Neural progenitor cell (in vitro differentiated cells): Measurements from ENCODE around the gene PRSS8. TPM values are rescaled to one million over a fixed set of nuclear protein-coding genes. Genes with fewer than 3 reads are reported as not detected.

Source experiments
- DNase-seq: peaks from one replicate; pipeline ENCODE4 v3.0.0-alpha.2; 2016; ENCODE audit warnings: low spot score
- H2AFZ ChIP-seq: fragments of 200-600 bp; sonication (generic); replicated peaks from 2 replicates; pipeline ENCODE4 v1.6.1; 2016; ENCODE audit warnings: antibody characterized with exemption
- H3F3A ChIP-seq: fragments of 200-600 bp; sonication (generic); 2 replicates; pipeline ENCODE4 v1.6.1; 2016; ENCODE audit warnings: antibody characterized with exemption, low read depth
- H3K27ac ChIP-seq: fragments of 200-600 bp; sonication (generic); 2 replicates; pipeline ENCODE4 v1.5.1; 2016; ENCODE audit warnings: mild to moderate bottlenecking
- H3K27me3 ChIP-seq: fragments of 200-600 bp; sonication (generic); 2 replicates; pipeline ENCODE4 v1.6.1; 2016; ENCODE audit warnings: mild to moderate bottlenecking, moderate library complexity
- H3K36me3 ChIP-seq: fragments of 200-600 bp; sonication (generic); 2 replicates; pipeline ENCODE4 v1.5.1; 2016
- H3K4me1 ChIP-seq: fragments of 200-600 bp; sonication (generic); 2 replicates; pipeline ENCODE4 v1.6.1; 2016; ENCODE audit warnings: mixed run types
- H3K4me2 ChIP-seq: fragments of 200-600 bp; sonication (generic); 2 replicates; pipeline ENCODE4 v1.6.1; 2016
- H3K4me3 ChIP-seq: fragments of 200-600 bp; sonication (generic); 2 replicates; pipeline ENCODE4 v1.5.1; 2016
- H3K79me2 ChIP-seq: fragments of 200-600 bp; sonication (generic); 2 replicates; pipeline ENCODE4 v1.6.1; 2016; ENCODE audit warnings: low read depth
- H3K9ac ChIP-seq: fragments of 200-600 bp; sonication (generic); 2 replicates; pipeline ENCODE4 v1.6.1; 2016
- H3K9me3 ChIP-seq: fragments of 200-600 bp; sonication (generic); 2 replicates; pipeline ENCODE4 v1.5.1; 2016; ENCODE audit warnings: low read depth
- H4K20me1 ChIP-seq: fragments of 200-600 bp; sonication (generic); 2 replicates; pipeline ENCODE4 v1.6.1; 2016; ENCODE audit warnings: low read depth
- H3K27ac Mint-ChIP-seq: 3 replicates; pipeline ENCODE4 v1.8.0; 2021; ENCODE audit warnings: mixed read lengths
- H3K27me3 Mint-ChIP-seq: 2 replicates; pipeline ENCODE4 v1.8.0; 2022; ENCODE audit warnings: low read depth, mild to moderate bottlenecking, inconsistent platforms, moderate library complexity, mixed read lengths; ENCODE audit not compliant: insufficient read depth
- H3K36me3 Mint-ChIP-seq: 3 replicates; pipeline ENCODE4 v1.8.0; 2021; ENCODE audit warnings: mixed read lengths
- H3K4me1 Mint-ChIP-seq: 3 replicates; pipeline ENCODE4 v1.8.0; 2021; ENCODE audit warnings: mixed read lengths
- H3K4me3 Mint-ChIP-seq: 3 replicates; pipeline ENCODE4 v1.8.0; 2021; ENCODE audit warnings: mild to moderate bottlenecking, moderate library complexity, mixed read lengths
- H3K9me3 Mint-ChIP-seq: 3 replicates; pipeline ENCODE4 v1.8.0; 2020; ENCODE audit warnings: mixed read lengths
- CTCF ChIP-seq: fragments of 200-600 bp; sonication (generic); IDR thresholded peaks from 2 replicates; pipeline ENCODE4 v1.5.1; 2017; ENCODE audit warnings: antibody characterized with exemption, mild to moderate bottlenecking
- EZH2 ChIP-seq: fragments of 200-600 bp; sonication (generic); IDR thresholded peaks from 2 replicates; pipeline ENCODE4 v1.6.1; 2017; ENCODE audit warnings: antibody characterized with exemption, mild to moderate bottlenecking, moderate library complexity
- EZH2phosphoT487 ChIP-seq: fragments of 200-600 bp; sonication (generic); IDR thresholded peaks from 2 replicates; pipeline ENCODE4 v1.6.1; 2017; ENCODE audit warnings: antibody characterized with exemption
- total RNA-seq: library from RNA; depleted of rRNA; stranded (reverse); fragments of >200 nt; gene quantifications from 2 replicates; pipeline ENCODE4 v1.2.3, GENCODE V29; 2015; ENCODE audit warnings: low replicate concordance

The PRSS8 gene
- total RNA-seq, 1 donor from 2014 or later, result 2.7 TPM

GRCh38 chr16:31111881-31112466 is 23.6 kb downstream of the PRSS8 start:
- peaks cover 17% of the 10 kb centered on the region for H3F3A ChIP-seq
- peaks cover 5% of the 10 kb centered on the region for H3K4me1 ChIP-seq
- Mint-ChIP-seq H3K9me3 (no peaks in the 10 kb centered on the region), H3K27ac (no peak overlapping the region), H3K36me3 (peaks cover 17% of the 10 kb centered on the region), H3K27me3 (peaks cover 8% of the 10 kb centered on the region), H3K4me1 (peaks cover 12% of the 10 kb centered on the region), H3K4me3 (no peak overlapping the region)
- no peak for DNase-seq
- H3K79me2 ChIP-seq, result peaks cover 18% of the 10 kb centered on the region
- H3K9ac ChIP-seq, result no peak overlapping the region
- H3K27ac ChIP-seq, result no peak overlapping the region
- no peaks in the 10 kb centered on the region for H3K9me3 ChIP-seq
- H4K20me1 ChIP-seq, result peaks cover 3% of the 10 kb centered on the region
- no peak overlapping the region for H3K4me2 ChIP-seq
- H3K27me3 ChIP-seq, result no peaks in the 10 kb centered on the region
- H3K4me3 ChIP-seq, result no peak overlapping the region
- H3K36me3 ChIP-seq, result no peaks in the 10 kb centered on the region
- no peak overlapping the region for H2AFZ ChIP-seq
- TF ChIP-seq EZH2phosphoT487, result no peak
- TF ChIP-seq EZH2, result no peak
- TF ChIP-seq CTCF, result no peak

- Mint-ChIP-seq H3K27me3 (peaks cover 8% of the 10 kb centered on the region), H3K36me3 (peaks cover 17% of the 10 kb centered on the region), H3K9me3 (no peaks in the 10 kb centered on the region), H3K4me3 (peak overlapping the region; percentile 89), H3K27ac (no peak overlapping the region), H3K4me1 (peaks cover 12% of the 10 kb centered on the region)
- Histone ChIP-seq H2AFZ (no peak overlapping the region), H3K4me2 (no peak overlapping the region), H3K4me3 (no peak overlapping the region), H3K9me3 (no peaks in the 10 kb centered on the region), H3F3A (peaks cover 20% of the 10 kb centered on the region), H3K36me3 (no peaks in the 10 kb centered on the region), H3K9ac (no peak overlapping the region), H3K79me2 (peaks cover 3% of the 10 kb centered on the region), H3K27ac (no peak overlapping the region), H4K20me1 (peaks cover 3% of the 10 kb centered on the region), H3K4me1 (peaks cover 5% of the 10 kb centered on the region), H3K27me3 (no peaks in the 10 kb centered on the region)
- no peak for TF ChIP-seq EZH2
- no peak for TF ChIP-seq EZH2phosphoT487
- TF ChIP-seq CTCF, result no peak
- DNase-seq, result no peak
Measured at GRCh38 chr16:31110106-31111034, 25.2 kb downstream of the PRSS8 start.

- H3K4me3 ChIP-seq, result no peak overlapping the region
- H3K36me3 Mint-ChIP-seq, result peaks cover 16% of the 10 kb centered on the region
- no peaks in the 10 kb centered on the region for H3K36me3 ChIP-seq
Measured at GRCh38 chr16:31109622-31110021, 25.9 kb downstream of the PRSS8 start.

More at GRCh38 chr16:31109622-31110021, 25.9 kb downstream of the PRSS8 start:
- Histone ChIP-seq H2AFZ (no peak overlapping the region), H3K4me1 (peaks cover 5% of the 10 kb centered on the region), H3K79me2 (peaks cover 3% of the 10 kb centered on the region), H3K4me2 (no peak overlapping the region), H3K9ac (no peak overlapping the region), H3K9me3 (no peaks in the 10 kb centered on the region), H3K27me3 (no peaks in the 10 kb centered on the region), H4K20me1 (peaks cover 3% of the 10 kb centered on the region), H3K27ac (no peak overlapping the region), H3F3A (peaks cover 16% of the 10 kb centered on the region)
- Mint-ChIP-seq H3K9me3 (no peaks in the 10 kb centered on the region), H3K27ac (no peak overlapping the region), H3K4me3 (peak overlapping the region; percentile 89), H3K27me3 (peaks cover 6% of the 10 kb centered on the region), H3K4me1 (peaks cover 12% of the 10 kb centered on the region)
- TF ChIP-seq CTCF (no peak), EZH2 (no peak), EZH2phosphoT487 (no peak)
- no peak for DNase-seq
